Endothelial cell of umbilical vein (primary cell): ENCODE results near the gene HOXD12. TPM values are rescaled to one million over a fixed set of nuclear protein-coding genes. Genes with fewer than 3 reads are reported as not detected.

Source experiments
- BruUV-seq: library from RNA; stranded (reverse); fragments of 400-500 nt; replicated peaks from 2 replicates; lab custom pipeline; 2021; lab: Mats Ljungman, UMichigan
- CTCF ChIA-PET: fragments of 300-600, 350-600 bp; sonication (Branson Sonifier 250); formaldehyde crosslinking; loops from one replicate; lab custom pipeline; 2021; ENCODE audit warnings: antibody characterized with exemption, inconsistent platforms; lab: Charles Lee
- POLR2A ChIA-PET: fragments of 300-600, 350-600 bp; sonication (Branson Sonifier 250); formaldehyde crosslinking; loops from one replicate; lab custom pipeline; 2021; ENCODE audit warnings: antibody characterized with exemption, inconsistent platforms; lab: Charles Lee
- DNase-seq: peaks from one replicate; pipeline ENCODE4 v3.0.0-alpha.2; 2011; ENCODE audit warnings: low read depth, low spot score
- FAIRE-seq: peaks from 2 replicates; lab custom pipeline; 2011; peaks lifted over from hg19 to GRCh38; lab: Jason Lieb, UNC
- H2AFZ ChIP-seq: 2 replicates; pipeline ENCODE4 v1.6.0; 2012; ENCODE audit warnings: low read depth, low read length, control low read depth, inconsistent platforms
- H3K27ac ChIP-seq: 2 replicates; pipeline ENCODE4 v1.5.1; 2011; ENCODE audit warnings: low read depth, mild to moderate bottlenecking, control low read depth, low read length, moderate library complexity; ENCODE audit not compliant: insufficient read depth
- H3K27me3 ChIP-seq, 2 experiments: 2 replicates each; pipeline versions ENCODE4 v1.6.0 to v1.6.1; 2011; ENCODE audit warnings: low read length in 2 of 2, mixed read lengths in 1 of 2; ENCODE audit not compliant: control insufficient read depth in 2 of 2, insufficient read depth in 2 of 2
- H3K36me3 ChIP-seq, 2 experiments: 2 replicates in 1 of 2; 3 replicates in 1 of 2; pipeline ENCODE4 v1.5.1; 2011; ENCODE audit warnings: low read length in 2 of 2, mild to moderate bottlenecking in 1 of 2, moderate library complexity in 1 of 2; ENCODE audit not compliant: control insufficient read depth in 2 of 2, insufficient read depth in 2 of 2; ENCODE audit errors: extremely low read depth in 1 of 2
- H3K4me1 ChIP-seq: 3 replicates; pipeline ENCODE4 v1.5.1; 2011; ENCODE audit warnings: mild to moderate bottlenecking, low read length; ENCODE audit not compliant: control insufficient read depth, insufficient read depth; ENCODE audit errors: extremely low read depth
- H3K4me2 ChIP-seq: 2 replicates; pipeline ENCODE4 v1.6.1; 2011; ENCODE audit warnings: low read length, control low read depth, mixed read lengths; ENCODE audit not compliant: insufficient read depth
- H3K4me3 ChIP-seq, 3 experiments: fragments of 200-600 bp in 1 of 3; sonication (generic), shearing (Covaris generic) in 1 of 3; replicated peaks in 1 of 3; 2 replicates each; pipeline ENCODE4 v1.5.1; 2011 to 2016; ENCODE audit warnings: control low read depth in 3 of 3, low read length in 3 of 3, mild to moderate bottlenecking in 2 of 3, inconsistent platforms in 1 of 3, low read depth in 1 of 3, moderate library complexity in 1 of 3; ENCODE audit not compliant: insufficient read depth in 1 of 3
- H3K79me2 ChIP-seq: 2 replicates; pipeline ENCODE4 v1.6.0; 2012; ENCODE audit warnings: low read length, inconsistent platforms; ENCODE audit not compliant: control insufficient read depth, insufficient read depth
- H3K9ac ChIP-seq: replicated peaks from 2 replicates; pipeline ENCODE3; 2011; ENCODE audit warnings: low read length, control low read depth; ENCODE audit not compliant: insufficient read depth; ENCODE audit errors: extremely low read depth
- H3K9me1 ChIP-seq: replicated peaks from 3 replicates; pipeline ENCODE4 v1.6.0; 2011; ENCODE audit warnings: mild to moderate bottlenecking, low read length; ENCODE audit not compliant: control insufficient read depth, insufficient read depth; ENCODE audit errors: extremely low read depth
- H3K9me3 ChIP-seq: replicated peaks from 2 replicates; pipeline ENCODE4 v1.5.1; 2012; ENCODE audit warnings: low read length, inconsistent platforms; ENCODE audit not compliant: control insufficient read depth, insufficient read depth
- H4K20me1 ChIP-seq: replicated peaks from 2 replicates; pipeline ENCODE3; 2011; ENCODE audit warnings: mild to moderate bottlenecking, low read length; ENCODE audit not compliant: control insufficient read depth, insufficient read depth; ENCODE audit errors: extremely low read depth
- CTCF ChIP-seq, 2 donors: IDR thresholded peaks; 1 replicate in 1 of 2; 2 replicates in 1 of 2; pipeline ENCODE4 v1.5.1; 2011; ENCODE audit warnings: low read length in 2 of 2, mild to moderate bottlenecking in 2 of 2, moderate library complexity in 2 of 2, control low read depth in 1 of 2, inconsistent platforms in 1 of 2, low read depth in 1 of 2; ENCODE audit not compliant: insufficient read depth in 1 of 2; ENCODE audit errors: extremely low read depth in 1 of 2
- EZH2 ChIP-seq: IDR thresholded peaks from 2 replicates; pipeline ENCODE4 v1.6.1; 2012; ENCODE audit warnings: borderline replicate concordance, low read depth, mild to moderate bottlenecking, moderate library complexity, low read length, inconsistent platforms; ENCODE audit not compliant: severe bottlenecking
- GATA2 ChIP-seq: IDR thresholded peaks from 2 replicates; pipeline ENCODE4 v1.7.0; 2011; ENCODE audit warnings: low read depth, mild to moderate bottlenecking, moderate library complexity, mixed read lengths, low read length; ENCODE audit not compliant: insufficient read length, insufficient read depth
- MAX ChIP-seq: IDR thresholded peaks from 2 replicates; pipeline ENCODE4 v1.6.1; 2011; ENCODE audit not compliant: insufficient read depth, insufficient read length
- dilution Hi-C: fragments of 300-500 bp; cut with MboI; formaldehyde crosslinking; loops from one replicate; pipeline ENCODE4 v1.15.0; 2019; ENCODE audit warnings: low sequenced_read_pairs; ENCODE audit not compliant: extremely low pct_ligation_motif_present
- intact Hi-C: fragments of 100-400 bp; cut with micrococcal nuclease; formaldehyde crosslinking; loops from one replicate; pipeline ENCODE4 v1.10.0; 2022
- polyA plus RNA-seq, 4 experiments: library from polyadenylated mRNA; depleted of rRNA in 3 of 4; stranded (reverse) in 3 of 4; unstranded in 1 of 4; fragments of >200 nt; gene quantifications; 2 replicates each; pipeline versions ENCODE4 v1.2.1 to v1.2.3, GENCODE V29; 2011 to 2012; ENCODE audit warnings: missing spikeins in 1 of 4
- total RNA-seq: library from RNA; stranded (reverse); gene quantifications from 2 replicates; pipeline ENCODE4 v1.2.3, GENCODE V29; 2021

The HOXD12 gene
- total and polyA plus RNA-seq, 2 donors (not counting 3 experiments of a cell fraction or from before 2014, with no cell fraction given): not detected

- no peaks in the 10 kb centered on the region for H3K79me2 ChIP-seq
- ChIA-PET CTCF (interaction anchor here (0.6 to 4.3 kb wide), 23 partner anchors 9 to 1037 kb away, joined by 3 to 24 read pairs (median 5); partner anchors contain the start of gene HOXD9), POLR2A (no interaction called here)
- peak; percentile 97 for TF ChIP-seq EZH2
- TF ChIP-seq GATA2: no peak
- dilution Hi-C loops: no loop called here
- no peak for DNase-seq
- no peak overlapping the region for H3K4me2 ChIP-seq
- BruUV-seq: no TSS peak
- H3K4me3 ChIP-seq: no peak overlapping the region
- no peaks in the 10 kb centered on the region for H3K36me3 ChIP-seq
- peaks cover 79 to 97% of the 10 kb centered on the region in 2 experiments for H3K27me3 ChIP-seq
- intact Hi-C loops: no loop called here
- H3K9ac ChIP-seq: no peak overlapping the region
- FAIRE-seq: no peak
- H3K4me1 ChIP-seq: peaks cover 3% of the 10 kb centered on the region
- H4K20me1 ChIP-seq: no peaks in the 10 kb centered on the region
- H3K9me3 ChIP-seq: no peaks in the 10 kb centered on the region
- no peak overlapping the region for H3K27ac ChIP-seq
- no peak overlapping the region for H2AFZ ChIP-seq
- no peaks in the 10 kb centered on the region for H3K9me1 ChIP-seq
Observed at GRCh38 chr2:176111846-176112374, 12.3 kb downstream of the HOXD12 start.

GRCh38 chr2:176112375-176113302 is 13.0 kb downstream of the HOXD12 start:
- H3K4me1 ChIP-seq: peaks cover 4% of the 10 kb centered on the region
- no peak overlapping the region for H3K4me2 ChIP-seq
- no peak overlapping the region for H3K27ac ChIP-seq
- H4K20me1 ChIP-seq: no peaks in the 10 kb centered on the region
- dilution Hi-C loops (no loop called here), intact Hi-C loops (no loop called here)
- FAIRE-seq (no peak), DNase-seq (no peak)
- ChIA-PET CTCF (interaction anchor here (0.9 to 4.3 kb wide), 11 partner anchors 9 to 1036 kb away, joined by 3 to 24 read pairs (median 15); partner anchors contain the start of gene HOXD9), POLR2A (no interaction called here)
- H2AFZ ChIP-seq: no peak overlapping the region
- H3K4me3 ChIP-seq: no peak overlapping the region
- H3K9me1 ChIP-seq: no peaks in the 10 kb centered on the region
- H3K9me3 ChIP-seq: no peaks in the 10 kb centered on the region
- H3K9ac ChIP-seq: no peak overlapping the region
- H3K36me3 ChIP-seq: no peaks in the 10 kb centered on the region
- no peaks in the 10 kb centered on the region for H3K79me2 ChIP-seq
- no TSS peak for BruUV-seq
- peaks cover 82 to 98% of the 10 kb centered on the region in 2 experiments for H3K27me3 ChIP-seq
- TF ChIP-seq MAX (no peak), EZH2 (peak; percentile 98), CTCF (IDR thresholded peaks at IDR 0.05; ENCODE audit: extremely low read depth in 1 of 2, insufficient read depth in 1 of 2, low read depth in 1 of 2, low read length in 2 of 2) (no peak)
